Anterior cingulate cortex (tissue), 58 donors: ENCODE data around the gene LOXHD1.
A peak's percentile ranks its signal among the peaks of the same experiment; 100 is the strongest.

Experiments used
- DNase-seq, 58 donors: peaks; one replicate each; lab custom pipeline; 2025; lab: John Stamatoyannopoulos, UW

The LOXHD1 gene

GRCh38 chr18:46431522-46432171, 225.4 kb downstream of the LOXHD1 start:
- DNase-seq: no peak

- DNase-seq: no peak
Measured at GRCh38 chr18:46429649-46430224, 227.3 kb downstream of the LOXHD1 start.

GRCh38 chr18:46429130-46429529, 227.9 kb downstream of the LOXHD1 start:
- DNase-seq: no peak

GRCh38 chr18:46428368-46428767, 228.7 kb downstream of the LOXHD1 start:
- no peak for DNase-seq

- DNase-seq: peak in 4 of 58 donors; percentile 17 to 39 (median 26)
Measured at GRCh38 chr18:46427216-46427995, 229.6 kb downstream of the LOXHD1 start.
